IMR-90 (cell line): ENCODE data around the gene SLC48A1. TPM values are rescaled to one million over a fixed set of nuclear protein-coding genes. Genes with fewer than 3 reads are reported as not detected.

Experiments
- ATAC-seq: fragments of 200-7000 bp; cut with Tn5 transposase; 2 replicates; pipeline ENCODE4 v1.9.1; 2020; ENCODE audit warnings: low read depth, mild to moderate bottlenecking, moderate library complexity
- BruUV-seq: library from RNA; stranded (reverse); fragments of 400-500 nt; replicated peaks from 2 replicates; lab custom pipeline; 2021; lab: Mats Ljungman, UMichigan
- CTCF ChIA-PET: fragments of 300-600 bp; formaldehyde crosslinking; extraction: SDS; loops from one replicate; lab custom pipeline; 2021; ENCODE audit warnings: antibody characterized with exemption; lab: Yijun Ruan, JAX
- POLR2A ChIA-PET: fragments of 300-600 bp; sonication (Branson Sonifier 250); formaldehyde crosslinking; loops from one replicate; lab custom pipeline; 2022; ENCODE audit warnings: antibody characterized with exemption; ENCODE audit not compliant: unreplicated experiment; lab: Charles Lee
- DNase-seq: peaks from one replicate; pipeline ENCODE4 v3.0.0; 2013
- H2AFZ ChIP-seq: replicated peaks from 2 replicates; pipeline ENCODE3; 2013; ENCODE audit warnings: low read length, mild to moderate bottlenecking; ENCODE audit not compliant: poor library complexity
- H2AK5ac ChIP-seq: 2 replicates; pipeline ENCODE4 v1.6.1; 2013; ENCODE audit warnings: low read depth, low read length, inconsistent platforms
- H2AK9ac ChIP-seq: replicated peaks from 2 replicates; pipeline ENCODE3; 2013; ENCODE audit warnings: mild to moderate bottlenecking, low read depth, low read length, moderate library complexity; ENCODE audit not compliant: poor library complexity
- H2BK120ac ChIP-seq: 2 replicates; pipeline ENCODE4 v1.6.1; 2013; ENCODE audit warnings: low read depth, low read length, inconsistent platforms
- H2BK15ac ChIP-seq: 3 replicates; pipeline ENCODE4 v1.6.1; 2013; ENCODE audit warnings: low read depth, low read length, inconsistent platforms
- H2BK20ac ChIP-seq: 2 replicates; pipeline ENCODE4 v1.6.1; 2013; ENCODE audit warnings: low read depth, mild to moderate bottlenecking, inconsistent platforms, low read length, moderate library complexity
- H2BK5ac ChIP-seq: 2 replicates; pipeline ENCODE4 v1.6.1; 2013; ENCODE audit warnings: mild to moderate bottlenecking, low read depth, low read length, inconsistent platforms; ENCODE audit not compliant: poor library complexity, severe bottlenecking
- H3K14ac ChIP-seq: replicated peaks from 2 replicates; pipeline ENCODE4 v1.6.1; 2013; ENCODE audit warnings: low read depth, low read length, inconsistent platforms
- H3K18ac ChIP-seq: 2 replicates; pipeline ENCODE4 v1.6.1; 2013; ENCODE audit warnings: low read depth, low read length, control low read depth
- H3K23ac ChIP-seq: 2 replicates; pipeline ENCODE4 v1.6.1; 2013; ENCODE audit warnings: low read depth, low read length, inconsistent platforms
- H3K27ac ChIP-seq: 2 replicates; pipeline ENCODE4 v1.5.1; 2013; ENCODE audit warnings: mild to moderate bottlenecking, control low read depth, low read length; ENCODE audit not compliant: insufficient read depth
- H3K27me3 ChIP-seq: 2 replicates; pipeline ENCODE4 v1.6.1; 2013; ENCODE audit warnings: low read length; ENCODE audit not compliant: control insufficient read depth, insufficient read depth
- H3K36me3 ChIP-seq: 2 replicates; pipeline ENCODE4 v1.6.1; 2013; ENCODE audit warnings: low read length, mixed read lengths; ENCODE audit not compliant: control insufficient read depth, insufficient read depth
- H3K4ac ChIP-seq: 2 replicates; pipeline ENCODE4 v1.6.1; 2013; ENCODE audit warnings: low read depth, low read length, inconsistent platforms
- H3K4me1 ChIP-seq: 2 replicates; pipeline ENCODE4 v1.6.1; 2013; ENCODE audit warnings: low read length, mixed read lengths; ENCODE audit not compliant: control insufficient read depth, insufficient read depth
- H3K4me2 ChIP-seq: 2 replicates; pipeline ENCODE4 v1.6.1; 2013; ENCODE audit warnings: low read depth, mild to moderate bottlenecking, control low read depth, low read length, moderate library complexity
- H3K4me3 ChIP-seq: 2 replicates; pipeline ENCODE4 v1.5.1; 2013; ENCODE audit warnings: low read depth, mild to moderate bottlenecking, control low read depth, low read length, moderate library complexity; ENCODE audit not compliant: insufficient read depth
- H3K56ac ChIP-seq: 2 replicates; pipeline ENCODE4 v1.6.1; 2013; ENCODE audit warnings: low read length, inconsistent platforms; ENCODE audit not compliant: insufficient read depth; ENCODE audit errors: extremely low read depth
- H3K79me1 ChIP-seq, 2 experiments: 2 replicates each; pipeline ENCODE4 v1.6.1; 2013; ENCODE audit warnings: low read length in 2 of 2, inconsistent platforms in 1 of 2, low read depth in 1 of 2
- H3K9ac ChIP-seq: 2 replicates; pipeline ENCODE4 v1.6.1; 2013; ENCODE audit warnings: low read depth, low read length, control low read depth
- H3K9me1 ChIP-seq: 2 replicates; pipeline ENCODE4 v1.6.1; 2013; ENCODE audit warnings: low read length, inconsistent platforms; ENCODE audit not compliant: insufficient read depth
- H3K9me3 ChIP-seq: 2 replicates; pipeline ENCODE4 v1.6.1; 2013; ENCODE audit warnings: low read length; ENCODE audit not compliant: control insufficient read depth, insufficient read depth
- H4K20me1 ChIP-seq: 2 replicates; pipeline ENCODE4 v1.6.1; 2013; ENCODE audit warnings: low read length, inconsistent platforms; ENCODE audit not compliant: insufficient read depth
- H4K5ac ChIP-seq: 2 replicates; pipeline ENCODE4 v1.6.1; 2013; ENCODE audit warnings: mild to moderate bottlenecking, low read depth, low read length, control low read depth
- H4K8ac ChIP-seq, 2 experiments: 2 replicates each; pipeline ENCODE4 v1.6.1; 2013; ENCODE audit warnings: low read depth in 2 of 2, low read length in 2 of 2, control low read depth in 1 of 2, inconsistent platforms in 1 of 2
- H4K91ac ChIP-seq: 2 replicates; pipeline ENCODE4 v1.6.1; 2013; ENCODE audit warnings: low read depth, low read length, inconsistent platforms; ENCODE audit not compliant: insufficient read depth
- BHLHE40 ChIP-seq: fragments of 150-350 bp; IDR thresholded peaks from 2 replicates; pipeline ENCODE4 v1.6.1; 2016; ENCODE audit warnings: mild to moderate bottlenecking, low read depth, low read length
- CEBPB ChIP-seq: IDR thresholded peaks from 2 replicates; pipeline ENCODE4 v1.6.1; 2012; ENCODE audit warnings: low read depth, low read length, improper control_type of control experiment
- CHD1 ChIP-seq: IDR thresholded peaks from 2 replicates; pipeline ENCODE4 v1.6.1; 2012; ENCODE audit warnings: low read depth, low read length, improper control_type of control experiment
- ELK1 ChIP-seq: fragments of 150-350 bp; IDR thresholded peaks from 2 replicates; pipeline ENCODE4 v1.6.1; 2016; ENCODE audit warnings: low read depth, mild to moderate bottlenecking, low read length, moderate library complexity, borderline replicate concordance
- FOS ChIP-seq: fragments of 150-350 bp; IDR thresholded peaks from 2 replicates; pipeline ENCODE4 v1.6.1; 2016; ENCODE audit warnings: low read depth, low read length
- MAFK ChIP-seq: IDR thresholded peaks from 2 replicates; pipeline ENCODE4 v1.6.1; 2012; ENCODE audit warnings: low read depth, low read length, improper control_type of control experiment
- MAZ ChIP-seq: IDR thresholded peaks from 2 replicates; pipeline ENCODE4 v1.6.1; 2012; ENCODE audit warnings: low read depth, mild to moderate bottlenecking, low read length, improper control_type of control experiment, moderate library complexity, borderline replicate concordance
- MXI1 ChIP-seq: IDR thresholded peaks from 2 replicates; pipeline ENCODE4 v1.6.1; 2012; ENCODE audit warnings: low read depth, mild to moderate bottlenecking, low read length, moderate library complexity, borderline replicate concordance
- NFE2L2 ChIP-seq: fragments of 150-350 bp; IDR thresholded peaks from 2 replicates; pipeline ENCODE4 v1.6.1; 2016; ENCODE audit warnings: low read depth, mild to moderate bottlenecking, low read length
- POLR2A ChIP-seq: IDR thresholded peaks from 2 replicates; pipeline ENCODE4 v1.6.1; 2012; ENCODE audit warnings: mild to moderate bottlenecking, low read depth, low read length
- RAD21 ChIP-seq: IDR thresholded peaks from 2 replicates; pipeline ENCODE4 v1.6.1; 2012; ENCODE audit warnings: low read length, improper control_type of control experiment
- RCOR1 ChIP-seq: IDR thresholded peaks from 2 replicates; pipeline ENCODE4 v1.6.1; 2012; ENCODE audit warnings: mild to moderate bottlenecking, low read length, improper control_type of control experiment; ENCODE audit not compliant: insufficient replicate concordance
- RFX5 ChIP-seq: IDR thresholded peaks from 2 replicates; pipeline ENCODE4 v1.8.0; 2012; ENCODE audit warnings: low read depth, mild to moderate bottlenecking, low read length, moderate library complexity
- SMC3 ChIP-seq: fragments of 150-350 bp; IDR thresholded peaks from 2 replicates; pipeline ENCODE4 v1.6.1; 2016; ENCODE audit warnings: low read depth, mild to moderate bottlenecking, antibody characterized with exemption, low read length, moderate library complexity
- USF2 ChIP-seq: fragments of 150-350 bp; IDR thresholded peaks from 2 replicates; pipeline ENCODE4 v1.6.1; 2017; ENCODE audit warnings: mild to moderate bottlenecking, antibody characterized with exemption, low read length, low read depth
- WGBS, 2 experiments: methylation state at CpG; one replicate each; pipeline versions ENCODE4 v1.1.5 to v1.1.7; 2013; ENCODE audit warnings: missing lambda C conversion rate in 2 of 2; ENCODE audit not compliant: insufficient read length in 1 of 2; ENCODE audit errors: extremely low coverage in 2 of 2; 5-methylcytosine and 5-hydroxymethylcytosine counted together
- dilution Hi-C: fragments of 300-500 bp; cut with HindIII; formaldehyde crosslinking; loops from one replicate; pipeline ENCODE4 v1.14.3; 2018; ENCODE audit warnings: low sequenced_read_pairs; ENCODE audit not compliant: unreplicated experiment
- in situ Hi-C: fragments of 300-500 bp; cut with MboI; formaldehyde crosslinking; loops from 3 replicates; pipeline ENCODE4 v1.14.3; 2019; ENCODE audit warnings: low sequenced_read_pairs, inconsistent platforms, mixed read lengths
- intact Hi-C: fragments of 100-400 bp; cut with micrococcal nuclease; formaldehyde crosslinking; loops from 2 replicates; pipeline ENCODE4 v1.10.0; 2022
- polyA plus RNA-seq, 3 experiments: library from polyadenylated mRNA; depleted of rRNA; stranded (reverse); fragments of >200 nt; gene quantifications; 2 replicates each; pipeline ENCODE4 v1.2.3, GENCODE V29; 2012; ENCODE audit warnings: low replicate concordance in 1 of 3
- total RNA-seq: library from RNA; depleted of rRNA; stranded (reverse); fragments of >200 nt; gene quantifications from 2 replicates; pipeline ENCODE4 v1.2.3, GENCODE V29; 2012
- TF ChIP-seq, protein P1 (sequence below): conservative IDR thresholded peaks from 2 replicates; pipeline ENCODE4 v1.5.1; 2012; ENCODE audit warnings: mild to moderate bottlenecking, low read depth, low read length, improper control_type of control experiment

SLC48A1 gene
- total and polyA plus RNA-seq, 2 of the 4 experiments (the other 2 are of a cell fraction): 4.8 to 5.9 TPM

GRCh38 chr12:47767216-47767724 is 5.8 kb upstream of the SLC48A1 start:
- Histone ChIP-seq H3K14ac (no peak overlapping the region), H3K4me1 (peaks cover 7% of the 10 kb centered on the region), H4K91ac (no peak overlapping the region), H3K4me2 (no peak overlapping the region), H3K9me3 (no peaks in the 10 kb centered on the region), H3K56ac (no peak overlapping the region), H4K8ac (no peak overlapping the region), H3K27ac (no peak overlapping the region), H2AFZ (no peak overlapping the region), H2BK20ac (no peak overlapping the region), H3K9me1 (no peaks in the 10 kb centered on the region), H3K79me1 (no peaks in the 10 kb centered on the region), H4K5ac (no peak overlapping the region), H2BK15ac (no peak overlapping the region), H3K18ac (no peak overlapping the region), H3K23ac (no peak overlapping the region), H2BK5ac (no peak overlapping the region), H2BK120ac (no peak overlapping the region), H3K27me3 (no peaks in the 10 kb centered on the region), H3K4me3 (no peak overlapping the region), H3K36me3 (no peaks in the 10 kb centered on the region), H4K20me1 (no peaks in the 10 kb centered on the region), H3K9ac (no peak overlapping the region), H3K4ac (no peak overlapping the region), H2AK9ac (no peak overlapping the region), H2AK5ac (no peak overlapping the region)
- in situ Hi-C loops (no loop called here), intact Hi-C loops (loop anchor here (1.0 kb wide), 1 partner anchor 52 kb away; no protein-coding TSS in a partner anchor), dilution Hi-C loops (no loop called here)
- no TSS peak for BruUV-seq
- ATAC-seq (no peak), DNase-seq (peak; percentile 19)
- POLR2A ChIA-PET: no interaction called here
- 17% methylated on average over 1 of the region's 4 CpGs; no CpG with 5 or more reads in 1 of the 2 experiments for WGBS, 2 experiments
- CTCF ChIA-PET: interaction anchor here (0.6 to 3.7 kb wide), 10 partner anchors 9 to 71 kb away, joined by 3 to 19 read pairs (median 4); partner anchors contain the start of gene RAPGEF3
- TF ChIP-seq ELK1: no peak
- no peak for TF ChIP-seq RFX5
- no peak for TF ChIP-seq NFE2L2
- TF ChIP-seq FOS: no peak
- TF ChIP-seq RCOR1: no peak
- TF ChIP-seq POLR2A: no peak
- TF ChIP-seq MXI1: no peak
- TF ChIP-seq USF2: no peak
- TF ChIP-seq MAFK: no peak
- no peak for TF ChIP-seq BHLHE40
- no peak for TF ChIP-seq CHD1
- no peak for TF ChIP-seq CEBPB
- TF ChIP-seq RAD21: peak; percentile 50
- TF ChIP-seq, protein P1, sequence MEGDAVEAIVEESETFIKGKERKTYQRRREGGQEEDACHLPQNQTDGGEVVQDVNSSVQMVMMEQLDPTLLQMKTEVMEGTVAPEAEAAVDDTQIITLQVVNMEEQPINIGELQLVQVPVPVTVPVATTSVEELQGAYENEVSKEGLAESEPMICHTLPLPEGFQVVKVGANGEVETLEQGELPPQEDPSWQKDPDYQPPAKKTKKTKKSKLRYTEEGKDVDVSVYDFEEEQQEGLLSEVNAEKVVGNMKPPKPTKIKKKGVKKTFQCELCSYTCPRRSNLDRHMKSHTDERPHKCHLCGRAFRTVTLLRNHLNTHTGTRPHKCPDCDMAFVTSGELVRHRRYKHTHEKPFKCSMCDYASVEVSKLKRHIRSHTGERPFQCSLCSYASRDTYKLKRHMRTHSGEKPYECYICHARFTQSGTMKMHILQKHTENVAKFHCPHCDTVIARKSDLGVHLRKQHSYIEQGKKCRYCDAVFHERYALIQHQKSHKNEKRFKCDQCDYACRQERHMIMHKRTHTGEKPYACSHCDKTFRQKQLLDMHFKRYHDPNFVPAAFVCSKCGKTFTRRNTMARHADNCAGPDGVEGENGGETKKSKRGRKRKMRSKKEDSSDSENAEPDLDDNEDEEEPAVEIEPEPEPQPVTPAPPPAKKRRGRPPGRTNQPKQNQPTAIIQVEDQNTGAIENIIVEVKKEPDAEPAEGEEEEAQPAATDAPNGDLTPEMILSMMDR: peak; percentile 55
- no peak for TF ChIP-seq MAZ
- TF ChIP-seq SMC3: peak; percentile 34
